Peyer's patch (tissue), 4 donors: ENCODE measurements around the gene STARD9.

ENCODE experiments used
- CTCF ChIP-seq, 6 experiments: fragments of 450-650 bp in 4 of 6; fragments of 200-600 bp in 2 of 6; sonication (generic) in 1 of 6; IDR thresholded peaks; one replicate each; pipeline ENCODE4 v1.5.1; 2017 to 2019; ENCODE audit warnings: antibody characterized with exemption in 6 of 6, mild to moderate bottlenecking in 3 of 6, moderate library complexity in 1 of 6
- POLR2A ChIP-seq, 2 donors: fragments of 450-650 bp; IDR thresholded peaks; one replicate each; pipeline ENCODE4 v1.5.1; 2017; ENCODE audit warnings: antibody characterized with exemption in 2 of 2, mild to moderate bottlenecking in 2 of 2, moderate library complexity in 2 of 2

- TF ChIP-seq CTCF (IDR thresholded peaks at IDR 0.05) (no peak), POLR2A (IDR thresholded peaks at IDR 0.05) (no peak)
These were observed 185.4 kb downstream of the STARD9 start for GRCh38 chr15:42760759-42761158.
